Breast epithelium (tissue), 4 donors: ENCODE data around the gene ERRFI1. TPM values are rescaled to one million over a fixed set of nuclear protein-coding genes. Genes with fewer than 3 reads are reported as not detected.

Experiments
- DNase-seq, 2 donors: peaks; one replicate each; pipeline ENCODE4 v3.0.0-alpha.2; 2019; ENCODE audit warnings: low spot score in 2 of 2
- H3K27ac ChIP-seq, 2 donors: fragments of 200-600 bp; sonication (generic) in 1 of 2; one replicate each; pipeline ENCODE4 v1.5.1; 2016 to 2019; ENCODE audit warnings: mild to moderate bottlenecking in 1 of 2
- H3K27me3 ChIP-seq, 2 donors: fragments of 200-600 bp; sonication (generic) in 1 of 2; one replicate each; pipeline versions ENCODE4 v1.5.1 to v1.6.0; 2017 to 2019; ENCODE audit warnings: control low read depth in 1 of 2, mild to moderate bottlenecking in 1 of 2
- H3K36me3 ChIP-seq: fragments of 200-600 bp; one replicate; pipeline ENCODE4 v1.5.1; 2019
- H3K4me1 ChIP-seq, 2 donors: fragments of 200-600 bp; sonication (generic); one replicate each; pipeline ENCODE4 v1.5.1; 2016 to 2019; ENCODE audit warnings: control low read depth in 1 of 2
- H3K4me3 ChIP-seq, 3 donors: fragments of 200-600 bp; sonication (generic); 1 replicate in 2 of 3; 2 replicates in 1 of 3; pipeline ENCODE4 v1.5.1; 2016 to 2019; ENCODE audit warnings: mild to moderate bottlenecking in 3 of 3, moderate library complexity in 2 of 3
- H3K9me3 ChIP-seq, 2 donors: fragments of 200-600 bp; sonication (generic) in 1 of 2; one replicate each; pipeline ENCODE4 v1.5.1; 2016 to 2019; ENCODE audit warnings: control low read depth in 1 of 2
- CTCF ChIP-seq, 3 donors: fragments of 450-650 bp; IDR thresholded peaks; one replicate each; pipeline ENCODE4 v1.5.1; 2016 to 2017; ENCODE audit warnings: antibody characterized with exemption in 3 of 3, mild to moderate bottlenecking in 3 of 3, moderate library complexity in 3 of 3
- POLR2A ChIP-seq: fragments of 450-650 bp; IDR thresholded peaks from one replicate; pipeline ENCODE4 v1.6.1; 2016; ENCODE audit warnings: antibody characterized with exemption, mild to moderate bottlenecking, moderate library complexity
- POLR2AphosphoS5 ChIP-seq, 3 donors: sonication (generic); formaldehyde crosslinking; IDR thresholded peaks; one replicate each; pipeline ENCODE4 v1.6.1; 2017; ENCODE audit warnings: antibody characterized with exemption in 3 of 3
- intact Hi-C: fragments of 100-400 bp; cut with DNase I; formaldehyde crosslinking; loops from one replicate; pipeline ENCODE4 v1.15.1; 2023; ENCODE audit warnings: low total_unique reads
- total RNA-seq, 3 donors: library from RNA; depleted of rRNA; stranded (reverse); fragments of >200 nt; gene quantifications; one replicate each; pipeline ENCODE4 v1.1.0, GENCODE V29; 2016

ERRFI1 gene
- total RNA-seq, 3 donors from 2014 or later = 207 to 550 (median 379) TPM

DNA sequence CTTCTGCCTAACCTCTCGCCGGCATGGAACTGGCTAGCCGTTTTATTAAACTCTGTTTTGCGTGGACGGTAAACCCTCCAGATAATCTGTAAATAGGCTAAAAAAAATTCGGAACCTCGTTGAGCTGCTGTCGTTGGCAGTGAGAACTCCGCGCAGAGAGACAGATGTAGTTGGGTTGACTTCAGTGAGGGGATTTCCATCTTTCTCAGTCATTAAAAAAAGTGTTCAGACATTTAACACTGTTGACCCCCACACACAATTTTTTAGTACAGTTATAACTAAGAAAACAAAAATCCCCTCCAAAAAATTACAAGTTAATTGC is 64.1 kb downstream of the ERRFI1 start:
- no peaks in the 10 kb centered on the region for H3K36me3 ChIP-seq
- TF ChIP-seq CTCF (IDR thresholded peaks at IDR 0.05) (no peak), POLR2A (no peak), POLR2AphosphoS5 (IDR thresholded peaks at IDR 0.05) (no peak)
- intact Hi-C loops = no loop called here
- no peaks in the 10 kb centered on the region for H3K27me3 ChIP-seq
- no peaks in the 10 kb centered on the region for H3K9me3 ChIP-seq
- peaks cover 0 to 9% of the 10 kb centered on the region in 2 donors for H3K4me1 ChIP-seq
- peak overlapping the region; percentile 94 to 95 for H3K27ac ChIP-seq
- DNase-seq = no peak
- peak overlapping the region; percentile 83 to 93 (median 84) for H3K4me3 ChIP-seq

Other genes starting within 250 kb of the ERRFI1 start
- 10 to 100 TPM; 15.4 to 22.9 (median 16.0) TPM for gene PER3, start 242.0 kb downstream of the ERRFI1 start, total RNA-seq
- gene UTS2, start 173.2 kb downstream of the ERRFI1 start, total RNA-seq = 1 to 10 TPM in 1 of 3 donors, not detected in 2; 1.6 TPM
- gene TNFRSF9, start 85.5 kb downstream of the ERRFI1 start, total RNA-seq = under 1 TPM in 1 of 3 donors, not detected in 2; 0.59 TPM
- 100 to 1,000 TPM; 205 to 227 (median 213) TPM for gene PARK7, start 64.6 kb downstream of the ERRFI1 start, total RNA-seq